GM03348 (cell line): Measurements from ENCODE around the gene HPCAL1.

Experiments used
- DNase-seq: peaks from one replicate; pipeline ENCODE4 v3.0.0; 2012; ENCODE audit warnings: low spot score

Gene HPCAL1

DNA sequence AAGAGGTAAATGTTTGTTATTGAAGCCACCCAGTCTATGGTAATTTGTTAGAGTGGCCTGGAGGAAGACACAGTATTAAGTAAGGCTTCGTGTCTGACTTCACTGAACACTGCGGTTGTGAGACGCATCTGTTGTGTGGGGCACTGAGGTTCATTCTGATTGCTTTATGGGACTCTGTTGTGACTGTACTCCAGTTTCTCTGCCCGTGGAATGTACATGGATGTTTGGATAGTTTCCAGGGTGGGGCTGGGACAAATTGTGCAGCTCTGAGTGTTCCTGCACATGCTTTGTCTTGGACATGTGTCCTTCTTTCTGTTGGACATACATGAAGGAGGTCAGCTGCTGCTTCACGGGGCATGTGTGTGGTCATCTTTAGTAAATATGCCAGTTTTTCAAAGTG is 86.9 kb downstream of the HPCAL1 start:
- DNase-seq = peak; percentile 50

DNA sequence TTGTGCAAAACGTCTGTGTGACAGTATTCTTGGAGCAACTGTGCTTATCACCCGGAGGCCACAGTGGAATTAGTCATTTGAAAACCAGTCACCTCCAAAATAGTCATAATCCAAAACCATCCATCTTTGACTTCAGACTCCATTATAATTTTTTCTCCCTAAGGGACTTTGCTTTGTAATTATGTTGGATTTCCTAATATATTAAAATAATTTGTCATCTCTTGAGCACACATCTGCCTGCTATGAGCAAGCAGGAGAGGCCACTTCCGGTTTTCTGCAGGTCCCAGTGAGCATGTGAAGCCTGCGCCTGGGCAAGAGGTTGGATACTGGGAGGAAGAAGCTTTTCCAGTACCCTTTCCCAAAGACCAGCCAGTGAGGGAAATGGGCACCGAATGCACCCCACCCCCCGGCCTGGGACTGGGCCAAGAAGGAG is 87.7 kb downstream of the HPCAL1 start:
- peak; percentile 61 for DNase-seq

DNA sequence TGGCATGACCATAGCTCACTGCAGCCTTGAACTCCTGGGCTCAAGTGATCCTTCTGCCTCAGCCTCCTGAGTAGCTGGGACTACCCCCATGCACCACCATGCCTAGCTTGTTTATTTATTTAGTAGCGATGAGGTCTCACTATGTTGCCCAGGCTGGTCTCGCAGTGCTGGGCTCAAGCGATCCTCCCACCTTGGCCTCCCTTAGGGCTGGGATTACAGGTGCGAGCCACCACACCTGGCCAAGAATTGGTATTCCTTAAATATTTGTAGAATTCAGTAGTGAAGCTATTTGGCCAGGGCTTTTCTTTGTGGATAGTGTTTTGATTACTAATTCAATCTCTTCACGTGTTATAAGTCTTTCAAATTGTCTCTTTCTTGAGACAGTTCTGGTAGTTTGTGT is 89.4 kb downstream of the HPCAL1 start:
- DNase-seq = no peak

DNA sequence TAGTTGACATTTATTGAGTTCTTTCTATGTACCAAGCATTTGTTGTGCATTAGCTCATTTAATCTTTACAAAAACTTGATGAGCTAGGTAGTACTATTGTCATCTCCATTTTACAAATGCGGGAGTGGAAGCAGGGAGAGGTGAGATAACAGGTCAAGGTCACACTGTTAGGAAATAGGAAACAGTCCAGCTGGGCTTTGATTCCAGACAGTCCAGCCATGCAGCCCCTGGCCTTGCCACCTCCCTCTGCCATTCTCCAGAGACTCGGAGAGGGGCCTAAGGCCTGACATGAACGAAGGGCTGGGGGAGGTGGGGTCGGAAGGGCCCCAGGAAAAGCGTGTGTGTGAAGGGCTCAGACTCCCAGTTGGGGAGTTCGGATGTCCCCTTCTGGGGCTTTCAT is 89.8 kb downstream of the HPCAL1 start:
- no peak for DNase-seq

DNA sequence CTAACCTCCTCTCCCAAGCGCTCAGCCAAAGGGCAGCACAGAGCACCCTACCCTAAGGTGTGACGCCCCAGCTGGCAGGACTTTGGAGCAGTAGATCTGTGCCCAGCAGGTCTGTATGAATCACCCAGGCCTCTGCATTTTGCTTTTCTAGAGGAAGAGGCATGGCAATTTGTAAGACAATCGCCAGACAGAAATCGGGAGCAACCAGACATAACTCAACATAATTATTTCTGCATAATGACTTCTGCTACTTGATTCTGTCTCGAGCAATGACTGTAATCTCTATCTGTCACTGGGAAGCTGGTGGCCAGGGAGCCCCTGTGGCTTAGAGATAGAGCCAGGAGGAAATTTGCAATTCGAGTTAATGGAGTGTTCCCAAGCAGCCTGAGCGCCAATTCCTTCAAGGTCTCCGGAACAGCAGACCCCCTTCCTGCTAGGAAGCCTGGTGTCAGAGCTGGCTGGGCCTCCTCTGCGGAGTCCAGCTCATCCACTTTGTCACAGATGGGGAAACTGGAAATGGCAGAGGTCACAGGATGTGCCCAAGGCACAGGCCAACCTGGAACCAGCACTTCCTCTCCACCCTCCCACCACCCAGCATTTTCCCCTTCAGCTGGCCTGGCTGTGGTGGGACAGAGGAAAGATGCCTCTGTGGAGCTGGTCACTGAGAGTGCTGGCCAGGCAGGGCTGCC is 90.4 kb downstream of the HPCAL1 start:
- no peak for DNase-seq

DNA sequence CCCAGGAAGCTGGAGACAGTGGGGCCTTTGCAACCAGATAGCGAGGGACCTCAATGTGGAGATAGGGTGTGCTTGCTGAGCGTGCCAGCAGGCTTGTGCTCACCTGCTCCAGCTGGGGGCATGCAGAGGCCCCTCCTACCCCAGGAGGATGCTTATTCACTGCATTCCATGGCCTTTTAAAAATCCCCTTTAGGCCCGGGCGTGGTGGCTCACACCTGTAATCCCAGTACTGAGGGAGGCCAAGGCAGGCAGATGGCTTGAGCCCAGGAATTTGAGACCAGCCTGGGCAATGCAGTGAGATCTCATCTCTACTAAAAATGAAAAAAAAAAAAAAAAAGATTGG is 90.9 kb downstream of the HPCAL1 start:
- DNase-seq = no peak

DNA sequence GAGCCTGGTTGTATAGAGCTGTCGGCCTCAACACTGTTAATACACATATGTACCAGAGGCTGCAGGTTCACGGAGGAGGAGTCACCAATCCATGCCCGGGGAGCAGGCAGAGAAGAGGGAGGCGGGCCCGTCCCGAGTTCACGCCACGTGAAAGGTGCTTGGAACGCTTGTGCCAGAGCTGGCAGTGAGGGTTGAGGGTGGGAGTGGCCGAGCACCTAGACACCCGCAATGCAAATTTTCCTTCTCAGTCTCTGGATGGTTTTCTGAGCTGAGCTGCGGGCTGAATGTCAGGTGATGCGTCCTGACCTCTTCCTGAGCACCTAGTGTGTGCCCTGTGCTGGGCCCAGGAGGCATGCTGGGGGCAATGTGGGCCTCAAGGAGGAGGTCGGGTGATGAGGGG is 93.2 kb downstream of the HPCAL1 start:
- DNase-seq = no peak

DNA sequence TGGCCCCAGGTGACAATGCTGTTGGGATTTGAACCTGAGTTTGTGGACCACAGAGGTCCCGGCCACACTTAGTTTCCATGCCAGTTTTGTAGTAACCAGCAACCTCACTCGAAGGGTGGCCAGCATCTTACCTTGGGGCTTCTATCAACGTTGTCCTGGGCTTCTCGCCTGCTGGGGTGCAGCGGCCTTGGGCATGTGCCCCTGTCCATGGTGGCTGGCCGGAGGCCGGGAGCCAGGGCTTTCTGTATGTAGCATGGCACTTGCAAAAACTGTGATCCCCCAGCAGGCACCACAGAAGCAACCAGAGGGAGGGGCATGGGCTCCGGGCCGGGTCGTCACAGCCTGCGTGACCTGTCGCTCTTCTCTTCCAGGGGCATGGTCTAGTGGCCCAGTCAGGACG is 93.8 kb downstream of the HPCAL1 start:
- no peak for DNase-seq

DNA sequence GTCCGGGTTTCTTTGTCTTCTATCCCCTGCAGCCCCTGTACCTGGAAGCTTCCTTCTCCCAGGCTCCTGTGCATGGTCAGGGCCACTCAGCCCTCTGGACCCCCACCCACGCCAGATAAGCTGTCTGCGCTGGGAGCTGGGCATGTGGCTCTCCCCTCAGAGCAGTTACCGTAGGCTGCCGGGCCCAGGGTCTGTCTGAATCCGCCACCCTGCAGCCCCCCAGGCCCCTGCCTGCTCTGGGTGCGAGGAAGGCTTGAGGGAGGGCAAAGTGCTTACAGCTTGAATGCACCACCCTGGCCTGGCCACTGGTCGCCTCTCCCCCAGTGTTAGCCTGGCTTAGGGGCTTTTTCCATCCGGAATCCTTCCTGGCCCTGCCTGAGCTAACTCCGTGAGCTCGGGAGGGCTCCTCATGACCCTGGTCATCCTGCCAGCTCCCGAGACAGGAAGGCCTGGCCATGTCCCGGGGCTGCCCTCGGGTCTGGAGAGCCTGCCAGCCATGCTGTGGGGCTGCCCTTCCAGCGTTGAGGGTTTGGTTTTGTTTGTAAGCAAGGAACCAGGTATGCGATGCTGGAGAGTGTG is 94.7 kb downstream of the HPCAL1 start:
- no peak for DNase-seq

DNA sequence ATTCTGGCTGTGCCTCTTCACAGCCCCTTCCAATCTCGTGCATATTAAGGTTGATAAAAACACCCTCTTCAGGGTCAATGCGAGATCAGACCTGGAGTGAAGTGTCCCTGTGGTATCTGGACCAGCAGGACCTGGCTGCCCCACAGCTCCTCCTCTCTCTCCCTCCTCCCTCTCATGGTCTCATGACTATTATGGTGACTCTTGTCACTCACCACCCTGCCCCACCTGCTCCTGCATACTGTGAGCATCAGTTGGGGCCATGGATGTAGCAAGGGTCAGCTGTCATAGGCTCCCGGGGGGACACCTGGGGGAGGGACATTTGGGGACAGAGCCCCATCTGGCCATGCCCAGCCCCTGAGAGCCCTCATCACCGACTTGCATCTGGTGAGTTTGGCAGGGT is 95.2 kb downstream of the HPCAL1 start:
- no peak for DNase-seq

DNA sequence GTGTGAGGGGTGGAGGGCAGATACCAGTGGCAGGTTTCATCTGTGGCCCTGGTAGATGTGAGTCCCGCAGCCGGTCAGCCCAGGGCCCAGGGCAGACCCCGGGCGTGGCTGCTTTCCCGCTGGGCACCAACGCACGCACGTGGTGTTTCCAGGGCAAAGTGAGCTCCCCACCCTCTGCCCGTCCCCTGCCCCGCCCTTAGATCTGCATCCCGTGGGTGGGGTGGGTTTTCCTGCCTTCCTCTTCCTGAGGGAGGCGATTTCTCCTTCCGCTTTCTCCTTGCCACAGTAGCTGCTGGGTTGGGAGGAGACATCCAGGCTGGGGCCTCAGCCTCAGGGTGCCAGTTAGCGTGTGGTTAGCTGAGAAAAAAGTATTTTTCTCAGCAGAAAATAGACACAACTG is 95.8 kb downstream of the HPCAL1 start:
- no peak for DNase-seq

DNA sequence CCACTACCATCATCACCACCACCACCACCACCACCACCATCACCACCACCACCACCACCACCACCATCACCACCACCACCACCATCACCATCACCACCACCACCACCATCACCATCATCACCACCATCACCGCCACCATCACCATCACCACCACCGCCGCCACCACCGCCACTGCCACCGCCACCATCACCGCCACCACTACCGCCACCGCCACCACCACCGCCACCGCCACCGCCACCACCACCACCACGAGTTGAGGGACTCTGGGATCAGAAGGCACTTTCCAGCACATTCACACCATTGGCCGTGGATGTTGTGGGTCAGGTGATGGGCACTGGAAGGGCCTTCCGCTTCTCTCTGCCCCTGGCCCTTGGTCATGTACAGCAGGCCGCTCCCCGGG is 96.7 kb downstream of the HPCAL1 start:
- no peak for DNase-seq

DNA sequence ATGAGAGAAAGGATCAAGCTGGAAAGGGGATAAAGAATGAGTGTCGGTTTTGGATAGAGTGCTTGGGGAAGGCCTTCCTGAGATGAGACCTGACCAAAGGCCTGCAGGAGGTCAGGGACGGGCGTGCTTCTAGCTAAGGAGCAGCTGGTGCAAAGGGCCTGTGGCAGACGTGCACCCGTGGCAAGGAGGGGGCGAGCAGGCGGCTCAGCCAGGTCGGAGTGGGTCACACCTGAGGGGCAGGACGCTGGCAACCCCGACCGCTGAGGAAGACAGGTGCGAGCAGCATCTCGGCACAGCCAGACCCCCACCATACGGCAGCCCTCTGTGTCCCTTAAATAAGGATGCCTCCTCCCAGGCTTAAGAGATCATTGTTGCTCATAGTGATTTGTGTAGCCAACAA is 97.3 kb downstream of the HPCAL1 start:
- no peak for DNase-seq

DNA sequence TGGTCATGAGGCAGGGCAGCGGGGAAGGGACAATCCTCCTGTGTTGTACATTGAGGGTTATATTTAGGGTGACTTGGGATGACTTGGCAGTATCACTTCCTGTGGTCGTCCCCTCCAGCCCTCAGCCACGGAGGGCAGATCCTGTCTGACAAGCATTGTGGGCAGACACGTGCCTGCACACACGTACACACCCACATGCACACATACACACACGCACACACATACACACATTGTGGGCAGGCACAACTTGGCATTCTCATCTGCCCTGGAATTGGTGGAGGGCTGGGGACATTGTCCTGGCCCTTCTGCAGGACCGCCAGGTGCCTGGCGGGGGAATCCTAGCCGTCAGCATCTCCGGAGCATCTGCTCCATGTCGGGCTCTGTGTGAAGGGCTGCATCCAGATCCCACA is 97.9 kb downstream of the HPCAL1 start:
- DNase-seq = no peak

DNA sequence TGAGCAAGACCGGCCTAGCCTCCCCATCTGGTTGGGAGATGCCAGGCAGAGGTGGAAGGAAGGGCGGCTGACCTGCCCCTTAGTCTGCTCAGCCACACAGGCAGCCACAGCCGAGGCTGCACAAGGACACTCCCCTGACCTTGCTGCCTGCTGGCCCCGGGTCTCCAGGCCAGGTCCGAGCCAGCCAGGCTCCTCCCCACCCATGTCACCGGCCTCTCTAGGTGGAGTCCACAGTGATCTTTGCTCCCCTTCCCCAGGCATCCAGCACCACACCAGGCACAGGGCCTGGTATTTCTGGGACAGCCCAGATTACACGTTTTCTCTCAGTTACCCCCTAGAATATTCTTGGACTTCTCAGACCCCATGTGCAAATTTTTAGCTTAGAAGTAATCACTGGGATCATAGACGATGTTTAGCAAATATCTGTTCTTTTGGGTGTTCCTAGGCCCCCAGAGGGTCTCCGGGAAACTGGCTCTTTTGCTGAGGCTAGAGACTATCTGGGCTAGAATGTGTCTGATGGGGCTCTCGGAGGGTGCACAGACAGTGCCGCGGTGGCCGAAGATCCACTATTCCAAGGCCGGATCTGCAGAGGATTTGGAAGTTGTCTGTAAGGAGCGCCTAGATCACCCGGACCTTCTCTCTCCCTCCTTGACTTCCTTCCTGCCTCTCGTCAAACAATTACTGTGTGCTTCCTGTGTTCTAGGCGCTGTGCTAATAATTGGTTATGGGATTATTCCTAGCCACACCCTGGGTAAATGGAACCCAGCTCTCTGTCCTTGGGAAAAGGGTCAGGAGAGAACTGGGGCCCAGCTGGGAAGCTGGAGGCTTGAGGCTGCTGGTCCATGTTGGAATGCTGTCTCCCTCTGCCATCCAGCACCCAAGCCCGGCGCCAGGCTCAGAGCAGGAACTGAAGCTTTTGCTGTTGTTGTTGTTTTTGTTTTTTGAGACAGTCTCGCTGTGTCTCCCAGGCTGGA is 98.6 kb downstream of the HPCAL1 start:
- DNase-seq = no peak

DNA sequence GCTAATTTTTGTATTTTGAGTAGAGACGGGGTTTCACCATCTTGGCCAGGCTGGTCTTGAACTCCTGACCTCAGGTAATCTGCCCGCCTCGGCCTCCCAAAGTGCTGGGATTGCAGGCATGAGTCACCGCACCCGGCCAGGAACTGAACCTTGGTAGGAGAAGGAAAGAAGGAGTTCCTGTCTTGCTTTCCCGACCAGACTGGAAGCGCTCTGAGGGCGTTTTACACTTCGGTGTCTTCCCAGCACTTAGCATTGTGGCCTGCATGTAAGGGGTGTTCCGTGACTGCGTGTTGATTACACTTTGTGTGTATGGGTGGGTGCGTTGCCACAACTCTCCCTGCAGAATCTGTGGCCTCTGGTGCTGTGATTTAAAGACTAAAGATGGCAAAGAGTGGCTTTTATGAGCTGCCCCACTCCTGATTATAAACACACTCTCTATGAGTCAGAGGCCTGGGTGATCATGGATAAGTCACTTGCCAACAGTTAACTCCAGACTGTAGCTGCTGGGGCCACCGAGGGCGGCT is 99.4 kb downstream of the HPCAL1 start:
- DNase-seq = peak; percentile 80

DNA sequence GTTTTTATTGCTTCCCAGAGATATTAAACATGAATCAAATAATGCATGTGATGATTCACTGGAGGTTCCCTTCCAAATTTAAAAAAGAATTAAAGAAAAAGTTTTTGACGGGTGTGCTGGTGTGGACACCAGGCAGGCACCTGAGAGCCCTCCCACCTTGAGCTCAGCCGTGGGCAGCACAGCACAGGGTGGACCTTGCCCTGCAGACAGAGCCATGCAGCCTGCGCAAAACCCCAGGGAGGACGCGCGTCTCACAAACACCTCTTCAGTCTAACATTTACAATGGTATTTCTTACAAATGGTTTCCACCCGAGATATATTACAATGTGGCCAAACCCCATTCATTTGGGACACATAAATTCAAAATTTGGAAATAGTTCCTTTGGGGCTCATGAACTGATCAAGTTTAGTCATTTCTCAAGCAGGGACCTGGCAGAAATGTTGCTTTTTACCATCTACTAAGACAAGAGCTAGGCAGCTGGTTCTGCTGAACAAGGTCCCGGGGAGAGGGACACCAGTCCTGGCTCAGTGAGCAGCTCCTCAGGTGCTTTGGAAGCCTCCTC is 100.0 kb downstream of the HPCAL1 start:
- no peak for DNase-seq

DNA sequence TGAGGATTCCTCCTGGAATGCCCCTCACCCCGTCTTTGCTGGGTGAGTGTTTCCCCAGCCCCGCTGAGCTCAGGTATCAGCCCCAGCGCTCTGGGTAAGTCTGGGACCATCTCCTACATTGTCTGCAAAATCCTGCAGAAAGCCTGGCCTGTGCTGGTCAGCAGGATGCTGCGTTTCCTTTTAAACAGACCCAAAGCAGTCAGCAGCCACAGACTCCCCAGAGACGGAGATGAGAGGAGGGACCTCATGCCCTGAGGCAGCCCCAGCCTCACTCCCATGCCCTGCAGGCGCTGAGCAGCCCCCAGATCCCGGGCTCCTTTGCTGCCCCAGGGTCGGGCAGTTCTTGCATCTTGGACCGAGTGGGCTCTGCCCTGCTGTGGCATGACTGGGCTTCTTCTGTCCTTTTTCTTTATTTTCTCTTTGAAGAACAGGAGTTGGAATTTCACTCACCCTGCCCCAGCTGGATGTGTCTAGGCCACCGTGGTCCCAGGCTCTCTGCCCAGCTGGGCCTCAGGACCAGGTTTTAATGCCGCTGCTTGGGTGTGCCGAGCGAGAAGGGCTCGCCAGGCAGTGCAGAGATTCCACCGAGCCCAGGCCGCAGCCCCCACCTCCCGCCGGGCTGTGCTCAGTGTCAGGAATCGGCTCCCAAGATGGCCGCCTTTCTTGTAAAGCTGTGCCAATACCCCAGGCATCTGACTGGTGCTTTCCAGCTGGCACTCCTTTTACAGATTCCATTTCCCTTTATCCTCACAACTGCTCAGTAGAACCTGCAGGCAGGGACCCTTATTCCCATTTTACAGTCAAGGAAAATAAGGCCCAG is 101.8 kb downstream of the HPCAL1 start:
- DNase-seq = peak; percentile 57

DNA sequence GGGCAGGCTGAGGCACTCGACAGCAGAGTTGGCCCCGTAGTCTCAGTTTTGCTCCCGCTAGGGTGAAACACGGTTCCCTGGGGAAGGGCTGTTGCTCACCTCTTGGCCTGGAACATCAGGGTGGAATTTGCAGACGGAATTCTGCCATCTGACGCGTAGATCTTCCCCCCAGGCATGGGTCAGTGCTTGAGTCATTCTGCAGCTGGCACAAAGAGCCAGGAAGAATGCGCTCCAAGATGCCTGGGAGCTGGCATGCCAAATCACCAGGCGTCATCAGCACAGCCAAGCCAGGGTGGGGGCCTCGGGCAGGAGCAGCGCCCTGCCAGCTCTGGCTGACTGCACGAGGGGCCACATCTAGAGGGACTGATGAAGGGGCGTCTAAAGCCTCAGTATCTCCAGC is 102.7 kb downstream of the HPCAL1 start:
- peak; percentile 95 for DNase-seq

DNA sequence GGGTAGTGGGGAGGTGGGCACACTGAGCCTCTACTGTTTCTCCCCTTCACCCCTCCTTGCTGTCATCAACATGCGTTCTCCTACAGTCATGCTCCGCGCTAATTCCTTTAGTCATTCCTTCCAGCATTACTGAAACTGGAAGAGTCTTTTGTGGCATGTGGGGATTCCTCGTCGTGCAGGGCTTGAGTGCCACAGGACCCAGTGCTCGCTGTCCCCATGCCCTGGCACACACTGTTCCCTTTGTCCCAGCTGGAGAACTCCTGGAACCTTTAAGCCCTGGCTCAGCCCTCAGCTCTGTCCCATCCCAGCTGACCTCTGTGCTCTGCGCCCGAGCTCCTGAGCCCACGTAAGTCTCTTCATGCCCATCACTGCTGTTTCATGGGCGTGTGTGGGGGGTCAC is 103.3 kb downstream of the HPCAL1 start:
- peak; percentile 38 for DNase-seq

DNA sequence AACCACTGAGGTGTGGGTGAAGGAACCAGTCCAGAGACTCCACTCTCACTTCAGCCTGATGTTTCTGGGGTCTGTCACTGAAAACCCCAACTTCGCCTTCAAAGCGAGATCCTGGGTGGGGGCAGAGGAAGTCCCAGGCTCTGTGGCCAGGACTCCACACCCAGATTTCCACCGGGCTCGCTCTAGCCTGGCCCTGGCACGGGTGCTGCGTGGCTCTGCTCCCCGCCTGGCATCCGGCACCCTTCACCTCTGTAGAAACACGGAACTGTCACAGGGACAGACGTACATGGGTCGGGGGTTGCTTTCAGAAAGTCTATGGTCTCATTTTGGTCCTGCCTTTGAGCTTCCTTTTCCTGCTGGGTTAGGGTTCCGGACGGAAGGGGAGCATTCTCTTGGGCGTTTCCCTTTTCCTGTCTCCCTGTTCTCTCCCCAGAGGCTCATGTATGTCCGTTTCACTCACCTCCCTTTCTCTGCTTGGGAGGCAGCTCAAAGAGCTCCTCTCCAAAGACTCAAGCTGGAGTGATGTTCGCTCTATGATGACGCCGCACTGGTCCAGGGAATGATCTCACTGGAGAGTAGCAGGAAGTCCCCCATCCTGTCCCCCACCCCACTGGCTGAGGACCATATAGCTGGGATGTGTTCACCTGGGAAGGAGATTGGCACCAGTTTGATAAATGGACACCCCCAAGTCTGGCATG is 103.9 kb downstream of the HPCAL1 start:
- DNase-seq = no peak
